GM12874 (cell line): ENCODE data around the gene MKX.

Experiments used
- CTCF ChIP-seq: IDR thresholded peaks from 2 replicates; pipeline ENCODE4 v1.5.1; 2011; ENCODE audit warnings: low read depth, mild to moderate bottlenecking, control low read depth, low read length, moderate library complexity; ENCODE audit not compliant: insufficient read depth

Gene MKX

GRCh38 chr10:27628621-27629020 lies 117.0 kb downstream of the MKX start:
- no peak for TF ChIP-seq CTCF

DNA sequence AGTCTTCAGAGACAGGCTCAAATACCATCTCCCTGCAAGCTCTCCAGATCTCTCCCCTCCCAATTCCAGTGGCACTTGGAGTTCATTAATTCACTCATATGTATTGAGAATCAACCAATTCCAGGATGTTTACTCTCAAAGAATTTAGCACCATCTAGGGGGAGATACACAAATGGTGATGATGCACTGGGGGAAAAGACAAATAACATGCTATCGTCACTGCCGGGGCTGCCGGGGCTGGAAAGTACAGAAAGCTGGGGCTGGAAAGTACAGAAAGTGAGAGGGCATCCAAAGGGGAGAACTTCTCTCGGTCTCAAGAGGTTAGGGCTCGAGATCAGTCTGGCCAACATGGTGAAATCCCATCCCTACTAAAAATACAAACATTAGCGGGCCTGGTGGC lies 118.7 kb downstream of the MKX start:
- no peak for TF ChIP-seq CTCF

GRCh38 chr10:27625452-27626211 lies 120.0 kb downstream of the MKX start:
- no peak for TF ChIP-seq CTCF

DNA sequence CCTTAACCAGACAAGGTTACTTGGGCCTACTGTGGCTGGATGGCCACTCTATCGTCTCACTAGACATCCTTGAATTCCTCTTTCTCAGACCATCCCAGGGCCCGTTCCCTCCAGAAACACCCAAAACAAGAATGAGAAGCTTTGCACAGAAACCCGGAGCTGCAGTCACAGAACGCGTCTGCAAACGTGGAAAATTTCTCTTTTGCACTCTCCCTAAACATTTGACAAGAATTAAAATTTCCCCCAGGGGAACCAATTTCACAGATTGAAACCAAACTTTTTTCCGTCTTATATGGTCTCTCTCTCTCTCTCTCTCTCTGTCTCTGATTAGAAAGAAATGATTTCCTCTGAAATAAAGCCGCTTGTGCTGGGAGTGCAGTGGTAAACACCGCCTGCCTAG lies 120.7 kb downstream of the MKX start:
- no peak for TF ChIP-seq CTCF
